Parathyroid adenoma (tissue), 2 donors: ENCODE data around the gene HID1.
A peak's percentile ranks its signal among the peaks of the same experiment; 100 is the strongest.

Experiments used
- H2AFZ ChIP-seq: fragments of 300-600 bp; sonication (generic); one replicate; pipeline ENCODE4 v1.7.0; 2017; ENCODE audit warnings: antibody characterized with exemption, mild to moderate bottlenecking
- H3K27ac ChIP-seq: fragments of 300-600 bp; sonication (generic); one replicate; pipeline ENCODE4 v1.7.0; 2017
- H3K27me3 ChIP-seq: fragments of 300-600 bp; sonication (generic); one replicate; pipeline ENCODE4 v1.7.0; 2017; ENCODE audit warnings: low read length; ENCODE audit not compliant: control insufficient read depth, insufficient read depth
- H3K36me3 ChIP-seq: fragments of 300-600 bp; sonication (generic); one replicate; pipeline ENCODE4 v1.7.0; 2017; ENCODE audit warnings: low read length; ENCODE audit not compliant: control insufficient read depth, insufficient read depth
- H3K4me1 ChIP-seq: fragments of 300-600 bp; sonication (generic); one replicate; pipeline ENCODE4 v1.7.0; 2017; ENCODE audit warnings: control low read depth
- H3K4me2 ChIP-seq: fragments of 300-600 bp; sonication (generic); one replicate; pipeline ENCODE4 v1.7.0; 2017; ENCODE audit warnings: low read length
- H3K4me3 ChIP-seq: fragments of 300-600 bp; sonication (generic); one replicate; pipeline ENCODE4 v1.7.0; 2017; ENCODE audit warnings: low read depth, low read length
- H3K79me2 ChIP-seq: fragments of 300-600 bp; sonication (generic); one replicate; pipeline ENCODE4 v1.7.0; 2017; ENCODE audit warnings: control low read depth
- H3K9ac ChIP-seq: fragments of 300-600 bp; sonication (generic); one replicate; pipeline ENCODE4 v1.7.0; 2017; ENCODE audit warnings: mild to moderate bottlenecking
- H3K9me3 ChIP-seq: fragments of 300-600 bp; sonication (generic); one replicate; pipeline ENCODE4 v1.7.0; 2017; ENCODE audit warnings: low read length; ENCODE audit not compliant: control insufficient read depth
- TF ChIP-seq, protein P1 (sequence below): fragments of 300-600 bp; sonication (generic); IDR thresholded peaks from one replicate; pipeline ENCODE4 v1.7.0; 2017; ENCODE audit warnings: antibody characterized with exemption, mild to moderate bottlenecking
- donor health status: primary hyperparathyroidism.

Gene HID1

DNA sequence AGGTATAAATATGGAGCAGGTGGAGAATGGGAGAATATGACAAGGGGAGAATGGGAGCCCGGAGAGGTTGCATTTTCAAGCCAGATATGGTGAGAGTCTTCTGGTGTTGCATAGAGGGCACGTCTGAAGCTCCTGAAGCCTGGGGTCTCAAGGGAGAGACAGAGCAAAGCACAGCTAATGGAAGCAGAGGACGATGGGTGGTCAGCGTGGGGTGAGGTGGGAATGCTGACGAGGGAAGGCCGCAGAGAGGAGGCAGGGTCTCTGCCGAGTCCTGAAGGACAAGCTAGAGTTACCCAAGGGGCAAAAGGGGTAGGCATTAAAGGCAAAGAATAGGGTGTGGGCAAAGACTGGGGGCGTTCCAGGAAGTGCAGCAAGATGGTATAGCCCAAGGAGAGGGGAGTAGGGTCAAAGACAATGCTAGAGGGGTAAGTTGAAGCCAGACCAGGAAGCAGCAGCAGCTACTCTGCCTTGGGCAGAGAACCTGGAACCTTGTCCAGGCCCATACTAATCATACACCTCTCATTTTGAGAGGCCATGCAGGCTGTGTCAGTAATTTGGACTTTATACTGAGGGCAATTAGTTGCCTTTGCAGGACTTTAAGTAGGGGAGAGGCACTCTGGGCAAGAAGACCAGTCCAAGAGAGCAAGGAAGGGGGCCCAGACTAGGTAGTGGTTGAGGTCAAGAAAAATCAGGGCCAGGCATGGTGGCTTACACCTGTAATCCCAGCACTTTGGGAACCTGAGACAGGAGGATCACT lies 34.2 kb downstream of the HID1 start:
- H3K9ac ChIP-seq = no peak overlapping the region
- H2AFZ ChIP-seq = no peak overlapping the region
- peaks cover 8% of the 10 kb centered on the region for H3K27me3 ChIP-seq
- H3K4me1 ChIP-seq = peaks cover 4% of the 10 kb centered on the region
- no peaks in the 10 kb centered on the region for H3K79me2 ChIP-seq
- no peak overlapping the region for H3K4me3 ChIP-seq
- H3K9me3 ChIP-seq = no peaks in the 10 kb centered on the region
- no peaks in the 10 kb centered on the region for H3K36me3 ChIP-seq
- TF ChIP-seq, protein P1, sequence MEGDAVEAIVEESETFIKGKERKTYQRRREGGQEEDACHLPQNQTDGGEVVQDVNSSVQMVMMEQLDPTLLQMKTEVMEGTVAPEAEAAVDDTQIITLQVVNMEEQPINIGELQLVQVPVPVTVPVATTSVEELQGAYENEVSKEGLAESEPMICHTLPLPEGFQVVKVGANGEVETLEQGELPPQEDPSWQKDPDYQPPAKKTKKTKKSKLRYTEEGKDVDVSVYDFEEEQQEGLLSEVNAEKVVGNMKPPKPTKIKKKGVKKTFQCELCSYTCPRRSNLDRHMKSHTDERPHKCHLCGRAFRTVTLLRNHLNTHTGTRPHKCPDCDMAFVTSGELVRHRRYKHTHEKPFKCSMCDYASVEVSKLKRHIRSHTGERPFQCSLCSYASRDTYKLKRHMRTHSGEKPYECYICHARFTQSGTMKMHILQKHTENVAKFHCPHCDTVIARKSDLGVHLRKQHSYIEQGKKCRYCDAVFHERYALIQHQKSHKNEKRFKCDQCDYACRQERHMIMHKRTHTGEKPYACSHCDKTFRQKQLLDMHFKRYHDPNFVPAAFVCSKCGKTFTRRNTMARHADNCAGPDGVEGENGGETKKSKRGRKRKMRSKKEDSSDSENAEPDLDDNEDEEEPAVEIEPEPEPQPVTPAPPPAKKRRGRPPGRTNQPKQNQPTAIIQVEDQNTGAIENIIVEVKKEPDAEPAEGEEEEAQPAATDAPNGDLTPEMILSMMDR = no peak
- no peak overlapping the region for H3K4me2 ChIP-seq
- no peak overlapping the region for H3K27ac ChIP-seq

DNA sequence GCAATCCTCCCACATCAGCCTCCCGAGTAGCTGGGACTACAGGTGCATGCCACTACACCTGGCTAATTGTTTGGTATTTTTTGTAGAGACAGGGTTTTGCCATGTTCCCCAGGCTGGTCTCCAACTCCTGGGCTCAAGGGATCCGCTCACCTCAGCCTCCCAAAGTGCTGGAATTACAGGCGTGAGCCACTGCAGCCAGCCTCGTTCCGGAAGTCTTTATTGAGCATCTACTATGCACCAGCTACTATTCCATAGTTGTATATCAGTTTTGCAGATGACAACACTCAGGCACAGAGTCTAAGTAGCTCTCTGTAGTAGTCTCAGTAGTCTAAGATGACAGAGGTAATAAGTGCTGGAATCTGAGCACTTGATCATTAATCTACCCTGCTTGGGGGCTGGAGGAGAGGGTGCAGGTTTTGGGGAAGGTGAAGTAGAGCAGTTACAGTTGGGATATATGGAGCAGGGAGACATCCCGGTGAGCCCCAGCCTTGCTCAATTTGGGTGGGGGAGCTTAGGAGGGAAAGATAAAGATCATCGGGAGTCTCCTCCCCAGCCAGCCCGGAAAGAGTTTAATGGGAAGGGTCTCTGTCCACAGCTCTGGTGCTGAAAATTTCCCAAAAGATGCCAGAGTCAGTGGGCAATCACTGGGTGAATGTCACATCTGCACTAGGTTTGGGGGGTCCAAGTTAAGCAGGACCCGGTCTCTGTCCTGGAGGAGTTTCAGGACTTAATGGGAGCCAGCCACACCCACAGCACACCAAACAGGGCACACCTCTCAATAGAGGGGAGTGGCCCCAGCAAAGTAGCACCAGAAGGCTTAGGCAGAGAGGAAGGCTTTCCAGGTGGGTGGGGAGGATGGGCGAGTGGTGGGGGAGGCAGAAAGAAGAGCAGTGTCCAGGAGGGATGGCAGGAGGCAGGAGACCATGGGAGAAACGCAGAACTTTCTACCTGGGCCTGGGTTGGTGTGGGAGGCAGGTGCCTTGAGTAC lies 35.2 kb downstream of the HID1 start:
- no peak overlapping the region for H3K4me3 ChIP-seq
- peaks cover 4% of the 10 kb centered on the region for H3K4me1 ChIP-seq
- H3K9me3 ChIP-seq = no peaks in the 10 kb centered on the region
- peaks cover 8% of the 10 kb centered on the region for H3K27me3 ChIP-seq
- no peaks in the 10 kb centered on the region for H3K79me2 ChIP-seq
- H3K9ac ChIP-seq = no peak overlapping the region
- no peak overlapping the region for H3K27ac ChIP-seq
- H3K36me3 ChIP-seq = no peaks in the 10 kb centered on the region
- TF ChIP-seq, protein P1 = no peak
- no peak overlapping the region for H3K4me2 ChIP-seq
- H2AFZ ChIP-seq = no peak overlapping the region

DNA sequence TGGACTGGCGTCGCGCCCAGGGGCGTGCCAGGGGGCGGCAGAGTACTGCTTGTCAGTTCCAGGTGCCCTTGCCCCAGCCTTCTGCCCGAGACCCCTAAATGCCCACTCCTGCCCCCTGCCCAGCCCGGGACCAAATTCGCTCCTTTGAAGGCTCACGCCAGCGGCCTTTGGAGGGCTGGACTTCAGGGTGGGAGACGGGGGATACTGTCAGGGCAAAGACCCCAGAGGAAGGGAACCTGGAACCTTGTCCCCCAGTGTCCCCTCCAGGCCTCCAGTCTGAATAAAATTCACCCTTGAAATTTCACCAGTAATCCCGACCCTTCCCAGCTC lies 36.1 kb downstream of the HID1 start:
- Histone ChIP-seq H3K9me3 (no peaks in the 10 kb centered on the region), H2AFZ (no peak overlapping the region), H3K4me1 (peaks cover under 1% of the 10 kb centered on the region), H3K27ac (no peak overlapping the region), H3K79me2 (no peaks in the 10 kb centered on the region), H3K4me3 (no peak overlapping the region), H3K4me2 (no peak overlapping the region), H3K27me3 (peaks cover 8% of the 10 kb centered on the region), H3K36me3 (no peaks in the 10 kb centered on the region), H3K9ac (no peak overlapping the region)
- TF ChIP-seq, protein P1 = no peak

DNA sequence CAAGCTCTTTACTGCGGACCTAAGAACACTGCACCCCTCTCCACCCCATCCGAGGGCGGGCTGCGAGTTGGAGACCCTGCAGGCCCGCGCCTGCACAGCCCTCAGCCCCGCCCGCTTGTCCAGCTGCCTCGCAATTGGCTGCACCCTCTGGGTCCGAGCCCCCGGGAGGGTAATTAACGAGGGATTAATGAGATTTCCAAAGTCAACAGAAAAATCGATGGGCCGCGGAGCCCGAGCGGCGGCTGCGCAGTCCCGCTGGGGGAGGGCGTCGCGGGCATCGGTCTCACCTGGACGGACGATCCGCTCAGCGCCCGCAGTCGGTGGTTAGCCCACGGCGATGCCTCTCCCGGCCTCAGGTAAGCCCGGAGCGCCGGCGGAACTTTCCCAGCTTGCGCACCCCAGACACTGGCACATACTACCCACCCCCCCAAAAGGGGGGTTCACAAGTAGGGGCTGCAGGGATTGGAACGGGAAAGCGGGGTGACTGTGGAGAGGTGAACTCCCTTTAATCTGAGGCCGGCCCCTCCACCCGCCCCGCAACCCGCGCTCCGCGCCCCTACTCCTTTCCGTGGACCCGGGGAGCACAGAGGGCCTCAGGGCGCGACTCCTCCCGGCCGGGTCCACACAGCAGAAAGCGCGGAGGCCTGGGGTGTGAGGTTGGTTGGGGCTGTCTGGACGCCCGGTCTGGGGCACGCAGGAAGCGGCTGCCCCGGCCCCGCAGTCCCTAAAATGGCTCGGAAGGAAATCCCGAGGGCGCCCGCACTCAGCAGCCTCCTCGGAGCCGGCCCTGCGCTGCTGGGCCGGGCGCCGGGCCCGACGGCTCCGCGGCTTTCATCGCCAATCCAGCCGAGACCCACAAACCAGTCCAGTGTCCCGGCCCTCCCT lies 36.7 kb downstream of the HID1 start, which contains the start of gene OTOP3:
TSS of gene OTOP3 (plus strand) at position 314 of the 885 bp plus-strand sequence. CDS start at position 338, 24 bp downstream.
- H3K9ac ChIP-seq = no peak within 1 kb of the TSS
- no peaks in the 10 kb centered on the region for H3K4me1 ChIP-seq
- peaks cover 8% of the 10 kb centered on the region for H3K27me3 ChIP-seq
- TF ChIP-seq, protein P1 = no peak
- H2AFZ ChIP-seq = peak within 1 kb of the TSS; percentile 38
- H3K4me2 ChIP-seq = peak within 1 kb of the TSS; percentile 22
- no peak within 1 kb of the TSS for H3K4me3 ChIP-seq
- no peaks in the 10 kb centered on the region for H3K9me3 ChIP-seq
- H3K79me2 ChIP-seq = no peaks in the 10 kb centered on the region
- no peaks in the 10 kb centered on the region for H3K36me3 ChIP-seq
- no peak within 1 kb of the TSS for H3K27ac ChIP-seq
